GM18951 (cell line): ENCODE results near the gene DAPL1.

Experiments used
- POLR2A ChIP-seq: IDR thresholded peaks from 4 replicates; pipeline ENCODE4 v1.6.1; 2011; ENCODE audit warnings: mild to moderate bottlenecking; ENCODE audit not compliant: insufficient read length, insufficient read depth; ENCODE audit errors: extremely low read depth
- in situ Hi-C: fragments of 300-500 bp; cut with MboI; formaldehyde crosslinking; loops from one replicate; pipeline ENCODE4 v1.12.0; 2022; ENCODE audit warnings: low sequenced_read_pairs, mixed read lengths, inconsistent platforms; ENCODE audit not compliant: unreplicated experiment

DAPL1 gene, protein sequence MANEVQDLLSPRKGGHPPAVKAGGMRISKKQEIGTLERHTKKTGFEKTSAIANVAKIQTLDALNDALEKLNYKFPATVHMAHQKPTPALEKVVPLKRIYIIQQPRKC

DNA sequence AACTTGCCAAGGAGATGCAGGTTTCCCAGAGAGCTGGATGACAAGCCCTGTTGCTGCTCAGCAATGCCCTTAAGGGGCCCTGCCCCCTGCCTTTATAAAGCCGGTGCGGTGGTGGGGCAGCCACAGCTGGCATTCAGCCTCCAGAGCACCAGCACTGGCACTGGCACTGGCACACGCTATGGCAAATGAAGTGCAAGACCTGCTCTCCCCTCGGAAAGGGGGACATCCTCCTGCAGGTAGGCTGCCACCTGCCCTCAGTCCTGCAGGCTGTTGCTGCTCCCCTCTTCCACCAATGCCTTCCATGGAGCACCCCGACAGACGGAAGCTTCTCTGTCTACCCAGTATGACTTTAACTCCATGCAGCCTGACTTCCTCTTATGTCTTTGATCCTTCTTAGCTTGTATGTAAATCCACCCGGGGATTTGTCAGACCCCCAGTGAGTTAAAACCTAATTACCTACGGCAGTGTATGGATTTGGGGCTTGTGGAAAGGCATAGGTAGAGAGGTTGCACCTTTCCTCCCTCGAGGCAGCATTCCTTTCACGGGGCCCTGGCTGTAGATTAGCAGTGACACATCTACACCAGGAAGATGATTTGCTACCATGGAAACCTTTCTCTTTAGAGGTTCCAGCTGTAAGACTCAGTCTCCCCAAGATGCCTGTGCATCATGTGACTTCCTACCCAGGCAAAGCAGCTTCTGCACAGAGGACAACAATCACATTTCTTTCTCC, at the start of gene DAPL1:
TSS of gene DAPL1 (plus strand) at position 123 of the 730 bp plus-strand sequence. CDS start at position 179, 56 bp downstream.
- in situ Hi-C loops, result no loop called here
- no peak for TF ChIP-seq POLR2A

DNA sequence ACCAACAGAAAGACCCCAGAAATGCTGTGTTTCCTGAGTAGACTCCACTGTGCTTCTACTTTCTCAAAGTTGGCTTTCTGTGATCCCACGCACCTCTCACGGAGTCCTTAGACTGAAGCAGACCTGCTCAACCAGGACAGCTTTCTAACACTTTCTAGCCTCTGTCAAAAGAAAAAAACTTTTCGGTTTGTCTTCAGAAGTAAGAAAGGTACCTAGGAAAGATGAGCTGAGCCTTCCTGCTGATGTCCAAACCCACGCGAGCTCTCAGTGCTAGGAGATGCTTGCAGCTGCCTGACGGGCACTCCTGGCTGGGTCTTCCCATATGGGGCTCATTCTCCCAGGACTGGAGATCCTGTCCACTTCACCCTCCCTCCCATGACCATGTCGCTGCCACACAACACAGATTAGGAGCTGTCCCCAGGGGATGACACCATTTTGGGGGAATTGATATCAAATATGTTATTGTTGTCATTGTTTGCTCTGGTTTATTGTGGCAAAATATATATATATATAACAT, 49.2 kb upstream of the DAPL1 start:
- in situ Hi-C loops, result loop anchor here (25.0 kb wide), 1 partner anchor 559 kb away; no protein-coding TSS in a partner anchor
- no peak for TF ChIP-seq POLR2A

- in situ Hi-C loops, result loop anchor here (25.0 kb wide), 1 partner anchor 559 kb away; no protein-coding TSS in a partner anchor
- TF ChIP-seq POLR2A, result no peak
These were observed 48.6 kb upstream of the DAPL1 start for GRCh38 chr2:158746488-158746887.

- no peak for TF ChIP-seq POLR2A
- in situ Hi-C loops, result loop anchor here (25.0 kb wide), 1 partner anchor 560 kb away; no protein-coding TSS in a partner anchor
These were observed 47.8 kb upstream of the DAPL1 start for GRCh38 chr2:158747281-158747680.

DNA sequence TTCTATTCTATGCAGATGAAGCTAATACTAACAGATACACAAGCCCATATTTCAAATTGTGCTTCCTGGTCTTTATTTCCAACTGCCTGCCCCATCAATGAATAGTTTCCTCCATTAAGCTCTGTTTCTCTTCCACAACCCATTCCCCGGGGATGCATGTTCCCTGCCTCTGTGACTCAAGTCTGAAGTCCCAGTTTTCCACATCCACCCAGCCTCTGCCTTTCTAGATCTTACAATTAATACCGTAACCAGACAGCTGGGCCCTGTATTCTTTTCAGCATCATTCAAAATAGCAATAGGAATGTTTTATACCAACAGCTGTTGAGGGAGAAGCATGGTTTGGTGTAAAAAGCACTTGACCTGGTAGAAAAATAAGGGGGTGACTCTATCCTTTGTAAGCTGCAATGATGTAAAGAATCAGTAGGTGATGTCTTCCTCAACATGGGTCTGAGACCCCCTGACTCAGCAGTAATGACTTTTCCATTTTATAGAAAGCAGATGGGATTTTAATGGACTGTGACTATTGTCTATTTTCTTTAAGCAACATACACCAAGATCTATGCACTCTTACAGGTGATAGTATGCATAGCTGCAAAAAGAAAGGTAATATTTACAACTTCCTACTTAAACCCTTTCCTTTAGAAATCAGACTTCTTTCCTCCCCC, 46.1 kb upstream of the DAPL1 start:
- no peak for TF ChIP-seq POLR2A
- in situ Hi-C loops, result loop anchor here (25.0 kb wide), 1 partner anchor 562 kb away; no protein-coding TSS in a partner anchor

DNA sequence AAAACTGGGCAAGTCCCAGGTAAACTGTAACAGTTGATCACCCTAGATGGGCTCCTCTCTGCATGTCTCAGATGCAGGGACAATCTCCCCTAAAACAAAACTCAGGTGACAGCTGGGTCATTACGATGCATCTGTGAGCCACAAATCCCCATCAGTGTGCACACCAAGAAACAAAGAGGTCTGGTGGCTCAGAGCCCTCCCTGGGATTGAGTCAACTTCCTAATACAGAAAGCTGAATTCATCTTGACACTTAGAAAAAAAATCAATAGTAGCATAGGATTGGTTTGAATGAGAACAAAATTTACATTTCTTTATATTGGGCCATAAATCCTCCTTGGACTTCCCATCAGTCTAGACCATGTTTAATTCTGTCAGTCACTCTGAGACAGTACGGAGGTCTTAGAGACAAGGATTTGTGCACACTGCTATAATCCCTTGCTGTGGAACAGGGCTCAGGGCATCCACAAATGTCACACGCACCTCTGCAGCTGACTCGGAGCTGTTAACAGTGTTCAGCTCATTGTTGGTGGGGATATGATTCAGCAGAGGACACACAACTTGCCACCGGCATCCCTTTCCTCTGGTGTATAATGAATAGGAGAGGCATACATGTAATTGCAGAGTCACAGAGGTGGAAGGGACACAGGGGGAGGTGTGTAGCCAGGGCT, 44.5 kb upstream of the DAPL1 start:
- no peak for TF ChIP-seq POLR2A
- in situ Hi-C loops, result no loop called here

DNA sequence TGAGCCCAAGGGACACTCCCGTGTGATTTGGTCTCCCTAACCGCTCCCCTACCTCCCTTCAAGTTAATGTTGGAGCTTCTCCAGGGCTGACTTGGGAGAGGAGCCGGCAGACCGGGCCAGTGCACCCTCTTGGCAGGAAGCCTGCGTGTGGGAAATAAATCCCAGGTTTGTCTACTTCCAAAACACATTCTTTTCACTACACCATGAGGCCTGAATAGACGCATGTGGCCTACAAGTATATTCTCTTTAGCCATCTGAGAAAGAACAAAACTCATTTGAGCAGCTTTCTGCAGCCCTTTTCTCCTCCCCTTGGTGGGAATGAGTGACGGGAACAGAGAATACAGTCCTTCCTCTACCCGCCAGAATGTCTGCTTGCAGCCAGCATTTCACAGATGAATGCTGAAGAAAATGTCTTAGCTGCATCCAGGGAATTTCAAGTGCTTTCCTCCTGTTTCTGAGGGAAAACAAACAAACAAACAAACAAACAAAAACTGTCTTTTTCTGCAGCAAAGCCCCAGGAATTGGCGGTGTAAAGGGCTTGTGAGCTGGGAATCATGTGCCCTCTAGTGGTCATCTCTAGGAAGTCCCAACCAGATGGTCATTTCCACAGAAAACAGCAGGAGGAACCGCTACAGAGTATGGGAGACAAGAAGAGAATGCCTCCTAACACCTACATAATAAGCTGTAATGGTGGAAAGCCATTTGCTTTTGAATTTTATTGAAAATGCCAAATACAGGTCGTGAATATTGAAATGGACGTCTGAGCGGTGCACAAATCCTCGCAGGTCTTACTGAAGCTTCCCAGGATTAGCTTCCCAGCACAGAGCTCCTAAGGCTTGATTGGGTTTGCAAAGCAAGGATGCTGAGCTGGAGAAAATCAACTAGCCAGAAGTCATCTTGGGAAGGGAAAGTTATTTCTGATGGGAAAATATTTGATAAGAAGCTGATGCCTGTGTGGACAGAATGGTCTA, 41.2 kb upstream of the DAPL1 start:
- TF ChIP-seq POLR2A, result no peak
- in situ Hi-C loops, result no loop called here

DNA sequence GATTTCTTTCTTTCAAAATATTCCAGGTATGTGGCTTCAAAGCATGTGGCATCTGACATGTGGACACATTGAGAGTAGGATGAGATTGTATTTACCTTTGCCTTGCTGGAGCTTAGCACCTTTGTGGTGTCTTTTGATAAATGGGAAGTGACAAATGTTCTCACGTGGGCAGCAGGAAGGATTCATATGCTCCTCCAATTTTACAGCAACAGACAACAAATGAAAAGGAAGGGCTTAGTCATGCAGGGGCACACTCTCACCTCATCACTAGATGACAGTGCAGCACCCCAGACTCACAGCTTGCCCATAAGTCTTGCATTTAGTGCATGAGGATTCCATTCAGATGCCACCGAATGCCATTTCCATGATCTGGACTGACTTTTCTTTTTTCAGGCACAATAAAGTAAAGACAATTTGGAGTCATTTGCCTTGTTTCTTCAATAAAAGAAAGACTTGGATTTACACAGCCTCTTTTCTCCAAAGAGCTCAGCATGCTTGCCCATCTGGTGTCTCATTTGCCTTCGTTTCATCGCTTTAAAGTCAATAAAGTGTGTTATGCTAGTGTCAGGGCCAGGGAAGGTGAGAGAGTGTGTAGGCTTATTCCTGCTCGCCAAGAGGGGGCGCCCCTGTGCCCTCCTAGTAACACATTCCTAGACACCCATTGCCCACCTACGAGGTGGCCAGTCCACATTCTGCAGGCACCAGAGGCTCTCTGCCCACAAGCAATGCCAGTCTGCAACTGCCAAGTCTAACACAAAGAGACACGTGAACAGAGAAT, 39.6 kb upstream of the DAPL1 start:
- in situ Hi-C loops, result no loop called here
- TF ChIP-seq POLR2A, result no peak

- in situ Hi-C loops, result no loop called here
- no peak for TF ChIP-seq POLR2A
These were observed 38.8 kb upstream of the DAPL1 start for GRCh38 chr2:158756331-158756730.

- TF ChIP-seq POLR2A, result no peak
- in situ Hi-C loops, result no loop called here
These were observed 38.1 kb upstream of the DAPL1 start for GRCh38 chr2:158756976-158757375.

DNA sequence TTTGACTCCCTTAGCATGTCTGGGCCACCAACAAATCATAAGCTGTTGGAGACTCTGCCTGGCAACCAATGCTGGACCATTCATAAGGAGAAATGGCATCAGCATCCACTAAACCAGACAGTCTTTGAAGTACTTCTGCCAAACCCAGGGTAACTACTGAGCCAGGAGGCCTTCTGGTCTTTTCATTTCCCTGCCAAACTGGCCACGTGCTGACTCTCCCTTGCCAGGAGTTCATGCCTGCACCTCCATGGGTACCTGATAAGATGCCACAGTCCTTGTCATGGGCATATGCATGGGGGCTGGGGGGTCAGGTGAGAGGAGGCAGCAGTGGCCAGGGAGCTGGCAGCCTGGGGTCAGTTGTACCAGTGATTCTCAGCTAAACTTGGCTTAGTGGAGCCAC, 34.2 kb upstream of the DAPL1 start:
- no peak for TF ChIP-seq POLR2A
- in situ Hi-C loops, result no loop called here
